Body of pancreas (tissue), 4 donors: ENCODE measurements around the gene GALNT7.

Experiments used
- CTCF ChIP-seq, 7 experiments: fragments of 450-650 bp in 4 of 7; fragments of 200-600 bp in 3 of 7; sonication (generic) in 3 of 7; IDR thresholded peaks; one replicate each; pipeline ENCODE4 v1.5.1; 2016 to 2019; ENCODE audit warnings: antibody characterized with exemption in 7 of 7
- POLR2A ChIP-seq, 3 donors: fragments of 450-650 bp; IDR thresholded peaks; one replicate each; pipeline ENCODE4 v1.6.1; 2016; ENCODE audit warnings: antibody characterized with exemption in 3 of 3, mild to moderate bottlenecking in 2 of 3

DNA sequence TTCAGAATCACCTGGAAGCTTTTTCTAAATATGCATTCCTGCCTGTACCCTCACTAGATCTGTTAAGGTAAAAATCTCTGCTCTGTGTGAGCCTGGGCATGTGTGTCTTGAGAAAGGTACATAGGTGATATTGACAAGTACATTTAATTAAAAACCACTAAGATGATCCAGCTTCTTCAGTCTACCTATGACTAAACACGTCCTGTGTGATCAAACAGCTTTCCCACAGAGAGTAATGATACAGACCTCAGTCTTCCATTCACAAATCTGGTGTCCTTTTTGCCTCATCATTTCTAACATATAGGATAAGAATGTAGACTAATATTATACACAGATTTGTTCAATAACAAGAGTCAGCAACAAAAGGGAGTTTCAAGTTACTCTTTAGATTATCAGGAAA, 42.6 kb downstream of the GALNT7 start:
- no peak for TF ChIP-seq CTCF (IDR thresholded peaks at IDR 0.05)
- no peak for TF ChIP-seq POLR2A (IDR thresholded peaks at IDR 0.05)
